GM12878 (cell line): ENCODE measurements around the gene PLEKHM3. TPM values are rescaled to one million over a fixed set of nuclear protein-coding genes. Genes with fewer than 3 reads are reported as not detected.

ENCODE experiments used
- POU2F2 ChIP-seq: IDR thresholded peaks from 3 replicates; pipeline ENCODE4 v1.6.1; 2011; ENCODE audit warnings: low read depth, mild to moderate bottlenecking, low read length, borderline replicate concordance
- RFX5 ChIP-seq: IDR thresholded peaks from 2 replicates; pipeline ENCODE4 v1.6.1; 2011; ENCODE audit warnings: low read depth, low read length, improper control_type of control experiment
- SMC3 ChIP-seq: IDR thresholded peaks from 2 replicates; pipeline ENCODE4 v1.6.1; 2011; ENCODE audit warnings: low read length, improper control_type of control experiment, borderline replicate concordance
- ZBTB33 ChIP-seq: fragments of 450-650 bp; IDR thresholded peaks from 2 replicates; pipeline ENCODE4 v1.6.1; 2017; ENCODE audit warnings: mild to moderate bottlenecking
- ZBTB4 ChIP-seq: fragments of 450-650 bp; formaldehyde crosslinking; IDR thresholded peaks from 2 replicates; pipeline ENCODE4 v1.4.0; 2022; ENCODE audit warnings: mild to moderate bottlenecking, moderate library complexity
- polyA plus RNA-seq, 11 experiments: library from polyadenylated mRNA; depleted of rRNA in 4 of 11; unstranded in 6 of 11; stranded (reverse) in 5 of 11; fragments of >200 nt; fragmentation: Nextera tagmentation in 4 of 11; fragmentation: Illumina TruSeq in 1 of 11; extraction: Ambion mirVana in 4 of 11; extraction: Trizol in 1 of 11; gene quantifications; 1 replicate in 1 of 11; 2 replicates in 10 of 11; pipeline versions ENCODE4 v1.2.1 to v1.2.3, GENCODE V29; 2011 to 2016; ENCODE audit warnings: inconsistent platforms in 2 of 11, missing spikeins in 2 of 11, low read depth in 1 of 11
- total RNA-seq, 4 experiments: library from RNA; depleted of rRNA in 3 of 4; stranded (reverse); fragments of >200 nt in 3 of 4; fragmentation: Illumina TruSeq in 1 of 4; extraction: Trizol in 1 of 4; gene quantifications; 2 replicates each; pipeline versions ENCODE4 v1.2.1 to v1.2.3, GENCODE V29; 2013 to 2021

The PLEKHM3 gene
- total and polyA plus RNA-seq, 10 of the 15 experiments (the other 5 are each of a cell fraction or from before 2014, with no cell fraction given), result 1.4 to 5.6 (median 3.0) TPM

- TF ChIP-seq SMC3 (no peak), POU2F2 (no peak), RFX5 (no peak), ZBTB33 (no peak), ZBTB4 (CRISPR knock-in tag) (no peak)
Measured at GRCh38 chr2:207823865-207824264, 201.5 kb downstream of the PLEKHM3 start (continued).
